Astrocyte of the cerebellum (primary cell): Measurements from ENCODE around the gene PRPSAP1.
A peak's percentile ranks its signal among the peaks of the same experiment; 100 is the strongest.

Experiments used
- DNase-seq: peaks from one replicate; pipeline ENCODE4 v3.0.0-alpha.2; 2011; ENCODE audit warnings: low read depth
- H3K4me3 ChIP-seq: 2 replicates; pipeline ENCODE4 v1.5.1; 2011; ENCODE audit warnings: mild to moderate bottlenecking, low read depth, low read length, moderate library complexity
- CTCF ChIP-seq: IDR thresholded peaks from 2 replicates; pipeline ENCODE4 v1.5.1; 2012; ENCODE audit warnings: low read length, low read depth, moderate library complexity, mild to moderate bottlenecking; ENCODE audit errors: missing control alignments
- in situ Hi-C: cut with HindIII; loops from 2 replicates; pipeline ENCODE4 v1.10.0; 2017; ENCODE audit warnings: low sequenced_read_pairs

Gene PRPSAP1

GRCh38 chr17:76382803-76383545 is 29.3 kb upstream of the PRPSAP1 start:
- peak overlapping the region; percentile 60 for H3K4me3 ChIP-seq
- TF ChIP-seq CTCF, result no peak
- in situ Hi-C loops, result no loop called here
- DNase-seq, result no peak

GRCh38 chr17:76382351-76382802 is 28.7 kb upstream of the PRPSAP1 start:
- in situ Hi-C loops, result no loop called here
- H3K4me3 ChIP-seq, result peak overlapping the region; percentile 60
- TF ChIP-seq CTCF, result no peak
- no peak for DNase-seq

- no peak for TF ChIP-seq CTCF
- peak overlapping the region; percentile 60 for H3K4me3 ChIP-seq
- DNase-seq, result no peak
- in situ Hi-C loops, result no loop called here
Measured at GRCh38 chr17:76381633-76382350, 28.1 kb upstream of the PRPSAP1 start.

GRCh38 chr17:76379646-76380376 is 26.1 kb upstream of the PRPSAP1 start:
- DNase-seq, result no peak
- H3K4me3 ChIP-seq, result no peak overlapping the region
- no peak for TF ChIP-seq CTCF
- in situ Hi-C loops, result no loop called here

GRCh38 chr17:76379275-76379641 is 25.5 kb upstream of the PRPSAP1 start:
- no peak for TF ChIP-seq CTCF
- in situ Hi-C loops, result no loop called here
- H3K4me3 ChIP-seq, result no peak overlapping the region
- no peak for DNase-seq

- in situ Hi-C loops, result no loop called here
- no peak for DNase-seq
- no peak overlapping the region for H3K4me3 ChIP-seq
- no peak for TF ChIP-seq CTCF
Measured at GRCh38 chr17:76378548-76379274, 25.0 kb upstream of the PRPSAP1 start.
